Activated CD8-positive, alpha-beta memory T cell treated with anti-CD3 and anti-CD28 coated beads for 48 hours (primary cell): Measurements from ENCODE around the gene RNF123.

Experiments used
- DNase-seq, 3 experiments: peaks; one replicate each; pipeline ENCODE4 v3.0.0-alpha.2; 2020; ENCODE audit warnings: low read depth in 2 of 3, low spot score in 2 of 3

The RNF123 gene

DNA sequence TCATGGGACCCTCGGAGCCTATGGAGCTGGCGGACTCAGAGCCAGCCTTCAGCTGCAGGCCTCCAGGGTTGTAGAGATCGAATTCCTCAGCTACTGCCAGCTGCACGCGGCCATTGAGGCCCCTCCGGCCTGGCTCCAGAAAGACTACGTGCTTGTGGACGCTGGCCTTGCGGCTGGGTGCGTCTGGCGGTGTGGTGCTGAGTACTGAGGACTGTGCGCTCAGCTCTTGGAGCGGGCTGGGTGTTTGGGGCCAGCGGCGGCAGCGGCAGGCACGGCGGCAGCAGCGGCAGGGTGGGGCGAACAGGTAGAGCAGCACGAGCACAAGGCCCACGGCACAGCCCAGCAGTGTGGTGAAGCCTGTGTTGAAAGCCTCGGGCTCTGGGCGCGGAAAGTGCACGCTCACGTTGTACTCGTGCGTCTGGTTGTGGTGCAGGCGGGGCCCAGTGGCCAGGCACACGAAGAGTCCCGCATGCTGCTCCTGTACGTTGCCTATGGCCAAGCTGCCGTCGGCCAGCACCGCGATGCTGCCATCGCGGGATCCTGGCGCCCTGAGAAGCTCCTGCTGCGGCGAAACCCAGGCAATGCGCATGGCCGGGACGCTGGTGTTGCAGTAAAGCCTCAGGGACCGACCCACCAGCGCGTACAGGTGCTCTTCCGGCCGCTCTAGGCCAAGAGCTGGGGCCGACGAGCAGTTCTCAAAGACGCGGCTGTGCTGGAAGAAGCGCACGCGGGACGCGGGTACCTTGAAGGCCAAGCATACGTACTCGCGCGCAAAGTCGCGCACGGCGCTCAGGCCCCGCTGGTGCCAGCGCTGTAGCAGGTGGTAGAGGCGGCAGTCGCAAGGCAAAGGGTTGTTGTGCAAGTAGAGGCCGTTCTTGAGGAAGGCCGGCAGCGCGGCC lies 28.9 kb downstream of the RNF123 start:
- DNase-seq, result no peak

DNA sequence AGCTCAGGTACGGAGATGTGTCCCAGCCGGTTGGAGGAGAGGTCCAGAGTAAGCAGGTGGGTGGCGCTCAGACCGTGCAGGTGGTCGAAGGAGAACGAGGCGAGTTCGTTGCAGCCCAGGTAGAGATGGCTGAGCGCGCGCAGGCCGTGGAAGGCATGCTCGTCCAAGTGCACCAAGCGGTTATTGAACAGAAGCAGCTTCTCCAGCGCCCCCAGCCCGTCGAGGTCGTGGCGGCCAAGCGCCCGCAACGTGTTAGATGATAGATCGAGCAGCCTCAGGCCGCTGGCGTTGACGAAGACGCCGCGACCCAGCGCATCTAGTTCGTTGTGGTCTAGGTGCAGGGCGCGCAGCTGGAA lies 29.5 kb downstream of the RNF123 start:
- no peak for DNase-seq

GRCh38 chr3:49719214-49719884 lies 30.0 kb downstream of the RNF123 start, which contains the start of gene AMIGO3:
Gene AMIGO3 (minus strand): TSS chr3:49719684. CDS start chr3:49719465, 219 bp downstream.
- DNase-seq, result peak; percentile 78 to 84 (median 83)

- DNase-seq, result no peak
Observed at GRCh38 chr3:49720855-49721595, 31.7 kb downstream of the RNF123 start.

GRCh38 chr3:49721596-49721895 lies 32.2 kb downstream of the RNF123 start:
- DNase-seq, result no peak

GRCh38 chr3:49721896-49722781 lies 32.8 kb downstream of the RNF123 start:
- no peak for DNase-seq

DNA sequence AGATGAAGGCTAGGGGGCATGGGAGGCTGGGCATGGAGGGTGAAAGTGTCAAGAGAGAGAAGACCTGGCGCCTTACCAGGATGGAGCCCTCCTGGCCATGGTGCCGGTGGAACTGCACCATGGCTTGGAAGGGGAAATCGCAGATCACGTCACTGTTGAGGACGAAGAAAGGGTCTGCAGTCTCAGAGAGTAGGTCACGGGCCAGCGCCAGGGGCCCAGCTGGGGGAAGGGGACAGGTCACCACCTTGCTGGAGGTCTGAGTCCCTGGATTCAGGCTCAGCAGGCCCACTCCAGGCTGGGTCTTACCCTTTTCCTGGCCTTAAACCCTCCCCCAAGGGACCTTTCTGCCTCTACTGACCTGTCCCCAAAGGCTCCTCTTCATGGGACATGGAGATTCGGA lies 33.5 kb downstream of the RNF123 start:
- no peak for DNase-seq

DNA sequence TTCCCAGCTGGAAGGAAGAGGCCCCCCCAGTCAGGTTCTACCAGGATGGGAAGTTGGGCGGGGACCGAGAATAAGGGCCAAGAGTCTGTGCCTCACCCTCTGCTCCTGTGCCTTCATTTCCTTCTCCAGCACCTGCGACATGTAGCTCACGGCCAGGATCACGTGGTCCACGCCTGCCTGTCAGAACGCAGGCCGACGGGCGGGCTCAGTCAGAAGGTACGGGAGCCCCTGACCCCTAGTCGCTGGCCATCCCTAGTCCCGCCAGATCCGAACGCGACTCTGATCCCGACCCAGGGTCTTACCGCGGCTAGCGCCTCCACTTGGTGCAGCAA lies 33.9 kb downstream of the RNF123 start:
- DNase-seq, result no peak

DNA sequence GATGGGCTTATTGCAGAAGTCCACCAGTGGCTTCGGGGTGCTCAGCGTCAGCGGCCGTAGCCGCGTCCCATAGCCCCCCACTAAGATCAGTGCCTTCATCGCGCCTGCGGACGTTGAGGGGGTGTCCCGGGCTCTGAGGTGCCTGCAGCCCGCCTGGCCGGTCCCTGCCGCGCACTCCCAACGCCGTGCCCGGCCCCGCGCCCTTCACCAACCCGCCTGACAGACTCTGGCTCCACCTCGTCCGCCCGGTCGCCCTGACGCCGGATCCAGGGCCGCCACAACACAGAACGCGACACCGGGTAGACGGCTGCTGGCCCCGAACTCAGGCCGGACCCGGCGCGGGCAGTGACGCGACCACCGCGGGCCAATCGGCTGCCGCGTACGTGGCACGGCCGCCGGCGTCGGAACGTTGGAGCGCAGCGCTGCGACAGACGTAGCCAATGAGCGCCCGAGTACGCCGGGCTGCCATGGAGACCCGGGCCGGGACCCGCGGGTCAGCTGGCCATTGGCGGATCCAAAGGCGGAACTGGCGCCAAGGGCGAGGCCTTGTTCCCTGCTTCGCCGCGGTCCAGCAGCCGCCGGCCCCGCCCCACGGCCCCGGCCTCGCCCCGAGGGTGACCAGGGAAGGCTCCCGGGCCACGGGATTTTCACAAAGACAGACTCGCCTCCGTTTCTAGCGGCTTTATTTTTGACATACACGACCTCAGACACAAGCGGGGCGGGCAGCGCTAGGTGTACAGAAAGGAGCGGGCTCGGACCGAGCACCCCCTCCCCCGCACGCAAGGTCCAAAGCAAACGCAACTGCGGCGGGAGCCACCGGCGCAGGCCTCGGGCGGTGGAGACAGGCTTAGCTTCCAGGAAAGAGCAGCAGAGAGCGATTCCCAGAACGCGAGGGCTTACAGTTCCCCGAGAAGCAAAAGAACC lies 34.5 kb downstream of the RNF123 start, which contains the start of gene GMPPB:
Gene GMPPB, minus strand, starts transcription at position 324 of the 924 bp plus-strand sequence. Its CDS starts 225 bp downstream, at position 99.
- DNase-seq, result peak; percentile 83 to 91 (median 88)

DNA sequence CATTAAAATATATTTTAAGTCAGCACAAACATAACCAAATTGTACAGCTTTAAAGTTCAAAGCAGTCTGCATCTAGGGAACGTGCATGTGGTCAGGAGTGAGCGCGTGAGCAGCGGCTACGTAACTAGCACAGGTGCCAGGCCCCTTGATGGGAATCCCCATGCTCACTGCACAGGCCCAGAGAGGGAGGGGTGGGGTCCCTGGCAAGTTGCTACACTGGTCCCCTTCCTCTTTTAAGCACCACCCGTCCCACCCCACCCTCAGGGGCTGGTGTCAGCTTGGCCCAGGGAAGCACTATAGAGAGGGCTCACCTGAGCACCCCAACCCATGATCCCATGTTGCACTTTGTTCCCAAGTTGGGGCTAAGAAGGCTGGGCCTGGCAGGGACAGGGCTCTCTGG lies 35.2 kb downstream of the RNF123 start:
- no peak for DNase-seq

- no peak for DNase-seq
Observed at GRCh38 chr3:49725906-49726681, 36.7 kb downstream of the RNF123 start.

- no peak for DNase-seq
Observed at GRCh38 chr3:49727154-49727923, 38.0 kb downstream of the RNF123 start.

DNA sequence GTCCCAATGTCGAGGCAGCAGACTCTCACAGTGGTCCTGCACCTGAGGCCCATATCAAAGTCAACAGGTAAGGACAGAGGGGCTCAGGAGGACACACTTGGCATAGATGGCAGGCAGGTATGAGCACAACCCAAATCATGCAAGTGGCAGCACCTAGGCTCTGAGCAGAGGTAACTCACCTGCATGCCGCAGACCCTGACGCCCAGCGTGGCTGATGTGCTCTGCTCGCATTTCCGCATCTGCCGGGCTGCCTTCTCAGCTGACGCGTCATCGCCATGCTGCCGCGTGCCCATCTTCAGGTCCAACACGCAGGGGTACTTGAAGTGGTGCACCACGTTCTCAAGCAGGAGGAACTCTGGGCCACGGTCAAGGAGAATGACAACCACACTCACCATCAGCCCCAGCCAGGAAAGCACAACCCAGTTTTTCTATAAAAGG lies 38.6 kb downstream of the RNF123 start:
- DNase-seq, result no peak

GRCh38 chr3:49729966-49730609 lies 40.7 kb downstream of the RNF123 start:
- DNase-seq, result no peak

DNA sequence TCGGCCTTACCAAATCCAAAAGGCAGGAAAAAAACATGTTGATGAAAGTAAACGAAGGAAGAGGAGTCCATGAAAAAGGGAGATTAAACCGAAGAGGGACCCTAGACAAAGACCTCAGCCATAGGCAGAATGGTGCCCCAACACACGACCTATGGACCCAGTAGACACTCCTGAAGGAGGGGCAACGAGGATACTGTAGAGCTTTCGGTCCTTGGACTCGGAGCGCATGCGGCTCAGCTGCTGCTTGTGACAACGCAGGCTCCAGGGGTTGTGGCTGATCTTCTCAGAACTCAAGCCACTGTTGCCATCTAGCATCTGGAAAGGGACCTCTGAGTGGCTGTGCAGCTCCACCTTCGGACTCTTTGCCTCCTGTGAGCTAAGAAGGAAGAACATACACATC lies 43.2 kb downstream of the RNF123 start:
- no peak for DNase-seq

- DNase-seq, result no peak
Observed at GRCh38 chr3:49733551-49733950, 44.2 kb downstream of the RNF123 start.

- no peak for DNase-seq
Observed at GRCh38 chr3:49734752-49735151, 45.4 kb downstream of the RNF123 start.
